Mucosa of gallbladder (tissue), 1 donor: ENCODE data around the gene NPHP4. TPM values are rescaled to one million over a fixed set of nuclear protein-coding genes. Genes with fewer than 3 reads are reported as not detected.
"Not testable (repeated sequence)": the region's sequence is repeated elsewhere in the genome, so short reads cannot be mapped to it uniquely, and the experiment has no call there.

Experiments used
- DNase-seq: peaks from one replicate; pipeline ENCODE4 v3.0.0-alpha.2; 2020; ENCODE audit warnings: low spot score
- total RNA-seq: library from RNA; stranded (reverse); gene quantifications from one replicate; pipeline ENCODE4 v1.2.1, GENCODE V29; 2021
- donor health status: DM: no; HTN: no; CAD: no.

The NPHP4 gene
- total RNA-seq, 1 donor from 2014 or later = 20.6 TPM

DNA sequence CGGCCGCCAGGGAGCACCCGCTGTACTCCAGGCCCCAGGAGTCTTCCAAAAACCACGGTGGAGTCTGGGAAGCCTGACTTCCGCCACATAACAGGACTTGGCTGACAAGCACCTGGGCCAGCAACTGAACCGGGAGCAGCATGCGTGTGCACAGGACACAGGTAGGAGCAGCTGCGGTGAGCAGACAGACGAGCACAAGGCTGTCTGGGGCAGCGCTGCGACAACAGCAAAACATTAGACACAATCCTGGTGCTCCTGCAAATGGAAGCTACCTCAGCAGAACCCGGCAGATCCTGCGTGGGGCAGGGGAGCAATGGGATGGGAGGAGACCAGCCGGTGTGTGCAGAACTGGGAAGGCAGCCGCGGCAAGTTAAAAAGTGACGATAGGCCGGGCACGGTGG, 80.4 kb downstream of the NPHP4 start:
- DNase-seq = no peak

DNA sequence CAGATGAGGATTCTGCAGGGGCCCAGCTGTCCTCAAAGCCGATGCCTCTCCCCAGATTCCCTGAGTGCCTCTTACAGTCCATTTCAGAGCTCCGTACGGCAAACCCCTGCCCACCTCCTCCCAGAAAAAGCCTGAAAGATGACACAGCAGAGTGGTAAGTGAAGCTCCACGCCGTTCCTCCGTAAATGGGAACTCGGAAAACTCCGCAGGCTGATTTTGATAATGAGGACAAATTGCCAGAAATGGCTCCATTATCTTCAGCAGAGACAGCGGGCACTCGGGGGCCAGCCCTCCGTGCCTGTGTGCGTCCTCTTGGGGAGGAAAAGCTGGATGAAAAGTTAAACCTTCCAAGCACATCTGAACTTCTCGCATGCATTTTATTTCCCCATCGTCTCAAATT, 81.1 kb downstream of the NPHP4 start:
- no peak for DNase-seq

DNA sequence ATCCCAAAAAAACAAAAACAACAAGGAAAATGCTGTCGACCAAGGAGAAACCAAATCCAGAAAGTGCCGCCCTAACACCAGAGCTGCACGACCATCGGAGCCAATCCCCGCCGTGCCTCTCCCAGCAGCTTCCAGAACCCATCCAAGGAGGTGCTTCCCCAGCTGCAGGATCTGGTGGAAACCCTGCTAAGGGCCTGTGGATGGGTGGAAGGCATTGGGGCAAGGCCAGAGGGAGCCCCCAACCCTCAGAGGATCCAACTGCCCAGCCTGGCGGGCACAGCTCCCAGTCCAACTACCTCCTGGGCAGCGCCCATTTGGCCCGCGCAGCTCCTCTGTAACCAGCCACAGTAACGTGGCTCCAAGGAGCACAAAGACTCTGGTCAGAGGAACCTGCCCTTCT, 81.6 kb downstream of the NPHP4 start:
- DNase-seq = no peak

DNA sequence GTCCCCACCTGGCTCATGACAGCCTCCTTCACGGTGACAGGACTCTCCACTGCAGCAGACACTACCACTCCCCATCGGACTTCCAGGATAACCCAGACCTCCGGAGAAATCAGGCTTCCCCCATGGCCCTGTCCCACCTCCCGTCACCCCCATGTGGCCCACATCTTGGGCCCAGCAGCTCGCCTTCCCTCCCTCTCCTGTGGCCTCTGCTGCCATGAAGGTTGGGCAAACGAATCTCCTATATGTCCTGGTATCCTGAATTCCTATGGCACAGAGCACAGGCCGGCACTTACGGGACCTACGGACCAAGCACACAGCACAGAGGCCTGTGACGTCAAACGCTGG, 82.0 kb downstream of the NPHP4 start:
- DNase-seq = no peak

DNA sequence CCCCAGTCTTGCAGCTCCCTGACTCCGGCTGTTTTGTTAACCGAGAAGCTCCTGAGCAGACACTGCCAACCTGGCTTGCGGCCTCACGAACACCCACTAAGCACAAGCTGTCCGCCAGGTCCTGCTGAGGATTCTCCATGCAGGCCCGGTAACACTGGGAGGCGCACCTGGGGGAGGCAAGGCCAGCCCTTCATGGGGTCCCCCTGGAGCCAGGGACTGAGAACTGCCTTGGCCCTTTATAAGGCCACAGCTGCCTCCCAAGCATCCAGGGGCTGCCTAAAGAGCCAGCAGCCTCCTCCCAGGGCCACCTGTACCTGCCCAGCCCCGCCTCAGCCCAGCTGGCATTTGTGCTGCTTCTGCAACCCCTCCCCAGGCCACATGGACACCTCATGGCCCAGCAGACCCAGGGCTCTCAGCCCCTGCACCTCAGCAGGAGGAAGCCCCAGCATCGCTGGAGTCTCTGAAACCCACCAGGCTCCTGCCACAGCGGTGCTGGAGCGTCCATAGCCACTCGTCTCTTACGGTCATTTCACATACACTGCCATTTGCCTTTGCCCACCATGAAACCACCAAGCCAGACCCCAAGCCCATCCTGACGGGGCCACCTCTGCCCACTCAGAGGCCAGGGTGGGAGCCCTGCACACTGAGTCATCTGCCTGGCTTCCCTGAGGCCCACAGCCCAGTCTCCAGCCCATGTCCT, 82.5 kb downstream of the NPHP4 start:
- no peak for DNase-seq

DNA sequence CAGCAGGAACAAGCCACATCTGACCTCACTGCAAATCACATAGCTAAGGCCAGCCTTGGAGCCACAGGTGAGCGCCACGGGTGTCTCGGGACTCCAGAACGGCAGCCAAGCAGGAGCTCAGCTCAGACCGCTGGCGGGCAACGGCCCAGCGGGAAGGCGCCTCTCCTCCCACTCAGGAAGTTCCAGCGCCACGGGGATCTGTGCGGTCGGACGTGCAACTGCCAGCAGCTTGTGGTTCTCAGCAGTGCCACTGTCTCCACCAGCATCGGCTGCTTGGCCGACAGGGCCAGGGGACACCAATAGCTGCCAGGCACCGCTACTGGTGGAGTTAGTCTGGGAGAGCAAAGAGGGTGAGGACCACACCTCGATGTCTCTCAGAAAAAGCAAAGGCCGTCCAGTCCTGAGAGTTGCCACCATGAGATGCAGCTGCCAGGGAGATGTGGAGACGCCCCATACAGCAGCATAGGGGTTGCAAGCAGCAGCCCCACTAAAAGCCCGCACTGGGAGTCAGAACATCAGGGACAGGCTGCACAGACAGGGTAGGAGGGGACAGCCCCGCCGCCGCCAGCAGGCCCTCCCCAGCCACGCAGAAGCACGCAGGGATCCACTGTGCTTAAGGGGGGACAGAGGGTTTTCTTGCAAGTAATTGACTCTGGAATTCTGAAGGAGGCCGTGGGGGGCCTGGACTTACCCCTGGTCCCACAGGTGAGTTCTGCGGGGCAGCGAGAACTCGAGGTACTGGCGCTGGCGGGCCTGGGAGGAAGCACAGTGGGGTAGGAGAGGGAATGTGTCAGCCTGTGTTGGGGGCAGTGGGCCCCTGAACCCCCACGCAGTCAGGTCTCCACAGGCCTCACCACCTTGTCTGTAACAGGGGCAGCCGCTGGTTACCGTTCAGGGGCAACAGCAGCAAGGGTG, 83.5 kb downstream of the NPHP4 start:
- DNase-seq = no peak

DNA sequence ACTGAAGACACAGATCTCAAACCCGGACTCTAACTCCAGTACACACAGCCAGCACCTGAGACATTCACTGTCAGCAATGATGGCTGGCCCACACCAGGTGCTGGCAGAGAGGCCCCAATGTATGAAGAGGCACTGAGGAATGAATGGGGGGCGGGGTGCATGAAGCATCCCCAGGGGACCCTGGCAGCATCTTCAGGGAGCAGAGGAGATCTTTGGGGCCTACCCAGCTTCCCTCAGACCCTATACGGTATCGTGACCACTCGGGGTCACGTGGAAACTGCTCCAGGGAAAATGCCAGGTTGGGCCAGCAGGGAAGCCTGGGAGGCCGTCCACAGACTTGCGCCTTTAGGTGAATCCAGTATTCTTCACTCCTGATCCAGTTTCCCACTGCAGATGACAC, 84.3 kb downstream of the NPHP4 start:
- DNase-seq = no peak

DNA sequence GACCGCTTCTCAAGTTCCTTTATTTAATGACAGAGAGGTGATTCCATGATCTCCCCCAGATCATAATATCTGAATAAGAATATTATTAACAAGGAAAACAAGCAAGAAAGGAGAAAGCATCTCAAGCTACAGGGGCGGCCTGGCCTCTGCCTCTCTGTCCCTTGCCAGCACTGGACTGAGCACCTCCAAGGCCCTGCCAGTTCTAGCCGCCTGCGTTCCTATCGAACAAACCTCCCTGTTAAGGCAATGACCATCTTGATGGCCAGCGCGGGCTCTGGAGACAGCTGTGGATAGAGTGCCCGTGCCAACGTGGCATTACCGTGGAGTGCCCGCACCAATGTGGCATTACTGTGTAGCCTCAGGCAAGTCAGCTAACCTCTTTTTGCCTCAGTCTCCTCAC, 84.8 kb downstream of the NPHP4 start:
- no peak for DNase-seq

DNA sequence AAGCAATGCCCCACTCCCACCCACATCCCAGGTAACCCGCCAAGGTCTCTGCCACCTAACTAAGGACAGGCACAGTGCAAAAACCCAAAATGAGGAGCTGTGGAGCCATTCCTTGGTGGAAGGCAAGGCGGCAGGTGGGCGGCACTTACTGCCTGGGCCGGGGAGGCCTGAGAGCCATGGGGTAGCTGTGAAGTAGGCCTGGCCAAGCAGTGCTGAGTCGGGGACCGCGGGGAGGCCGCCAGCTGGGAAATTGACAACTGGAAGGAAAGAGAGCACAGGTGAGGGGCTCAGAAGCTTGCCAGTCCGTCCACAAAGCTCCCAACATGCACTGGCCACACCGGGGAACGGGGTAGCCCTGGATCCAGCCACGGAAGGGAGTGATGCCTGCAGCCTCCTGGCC, 85.3 kb downstream of the NPHP4 start:
- DNase-seq = no peak

DNA sequence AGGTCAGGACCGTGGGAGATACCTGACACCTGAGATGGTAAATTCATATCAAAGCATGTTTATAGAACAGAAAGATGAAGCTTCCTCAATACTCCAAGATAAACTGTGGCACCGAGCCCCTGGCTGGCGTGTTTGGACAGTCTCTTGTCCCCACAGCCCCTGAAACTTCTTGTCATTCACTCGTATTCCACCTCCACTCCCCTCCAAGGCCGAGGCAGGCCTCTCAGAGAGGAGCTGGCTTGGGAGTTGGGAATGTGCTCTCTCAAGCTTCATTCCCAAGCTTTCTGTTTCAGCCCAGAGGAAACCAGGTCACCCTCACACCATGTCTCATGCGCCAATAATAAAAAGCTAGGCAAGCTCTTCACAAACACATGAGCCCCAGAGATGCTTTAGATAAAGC, 86.1 kb downstream of the NPHP4 start:
- no peak for DNase-seq

DNA sequence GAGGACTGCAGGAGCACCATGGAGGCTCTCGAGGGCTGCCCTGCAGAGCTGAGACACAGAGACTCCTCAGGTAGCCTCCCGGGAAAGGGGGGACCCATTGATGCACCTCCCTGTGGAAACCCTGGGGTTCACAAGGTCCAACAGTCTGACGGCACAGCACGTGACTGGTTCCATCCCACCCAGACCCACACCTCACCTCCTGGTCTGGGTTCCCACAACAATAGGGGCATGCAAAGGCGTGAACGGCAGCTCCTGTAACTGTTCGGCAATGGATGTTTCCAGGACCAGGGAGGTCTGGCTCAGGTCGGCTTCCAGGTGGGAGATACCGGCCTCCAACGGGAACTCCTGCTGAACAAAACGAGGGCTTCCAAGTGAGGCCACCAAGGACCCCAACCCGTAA, 86.8 kb downstream of the NPHP4 start:
- DNase-seq = no peak

DNA sequence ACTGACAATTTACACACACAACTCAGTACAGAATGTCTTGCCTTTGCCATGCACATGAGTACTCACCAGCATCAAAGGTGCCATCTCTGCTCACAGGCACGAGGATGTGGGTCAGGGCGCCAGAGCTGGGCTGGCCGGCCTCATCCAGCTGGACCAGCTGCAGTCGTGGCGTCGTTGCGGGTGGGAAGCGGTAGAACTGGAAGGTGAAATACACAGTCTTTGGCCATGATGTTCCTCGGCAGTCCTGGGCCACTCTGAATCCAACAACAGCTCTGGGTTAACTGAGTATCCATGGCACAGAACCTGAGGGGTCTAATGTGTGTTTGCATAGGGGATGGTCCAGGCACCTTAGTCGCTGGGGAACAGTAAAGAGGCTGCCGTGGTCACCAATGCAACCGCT, 87.7 kb downstream of the NPHP4 start:
- no peak for DNase-seq

DNA sequence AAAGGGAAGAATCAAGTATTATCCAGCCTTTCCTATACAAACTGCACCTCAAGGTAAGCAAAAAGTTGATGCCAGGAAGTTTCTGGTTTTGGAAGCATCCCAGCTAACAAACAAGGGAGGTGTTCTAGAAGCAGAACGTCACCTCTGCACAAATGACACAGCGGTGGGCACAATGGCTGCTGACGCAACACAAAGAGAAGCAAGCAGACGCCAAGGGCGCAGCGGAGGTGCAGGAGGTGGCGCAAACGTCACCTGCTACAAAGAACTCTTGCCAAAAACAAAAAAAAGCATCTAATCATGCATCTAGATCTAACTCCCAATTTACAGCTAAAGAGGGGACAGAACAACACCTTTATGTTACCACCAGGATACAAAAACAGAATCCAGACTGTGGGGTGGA, 88.5 kb downstream of the NPHP4 start:
- DNase-seq = no peak

DNA sequence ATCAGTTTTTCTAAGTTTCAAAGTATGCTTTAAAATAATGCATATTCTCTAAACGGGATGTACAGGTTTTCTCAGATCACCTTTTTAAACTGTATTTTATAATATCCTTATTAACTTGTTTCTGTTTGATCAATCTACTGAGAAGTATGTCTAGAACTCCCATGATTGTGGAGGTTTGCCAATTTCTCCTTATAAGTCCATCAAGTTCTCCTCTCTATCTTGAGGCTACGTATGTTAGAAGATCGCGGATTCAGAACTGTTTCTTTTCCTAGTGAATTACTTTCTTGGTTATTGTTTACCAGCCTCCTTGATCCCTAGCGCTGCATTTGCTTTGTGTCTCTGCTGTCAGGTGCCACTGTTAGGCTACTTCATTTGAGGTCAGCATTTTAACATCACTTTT, 89.2 kb downstream of the NPHP4 start:
- no peak for DNase-seq

DNA sequence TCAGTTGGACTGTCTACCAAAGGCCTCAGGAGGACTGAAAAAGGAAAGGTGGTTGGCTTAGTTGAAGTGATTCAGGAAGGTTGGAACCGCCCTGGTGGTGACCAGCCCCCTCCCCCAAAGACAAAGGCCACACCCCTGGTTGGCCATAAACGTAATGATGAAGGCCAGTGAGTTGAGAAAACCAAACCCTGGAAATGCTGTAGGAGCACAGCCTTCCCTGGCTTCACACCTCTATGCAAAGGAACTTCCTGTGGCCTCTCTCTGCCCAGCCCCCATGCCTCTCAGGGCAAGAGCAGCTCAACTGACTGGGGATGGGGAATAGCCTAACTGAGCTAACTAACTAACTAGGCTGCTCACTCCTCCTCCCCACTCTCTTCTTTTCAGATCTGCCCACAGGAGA, 90.4 kb downstream of the NPHP4 start:
- no peak for DNase-seq

DNA sequence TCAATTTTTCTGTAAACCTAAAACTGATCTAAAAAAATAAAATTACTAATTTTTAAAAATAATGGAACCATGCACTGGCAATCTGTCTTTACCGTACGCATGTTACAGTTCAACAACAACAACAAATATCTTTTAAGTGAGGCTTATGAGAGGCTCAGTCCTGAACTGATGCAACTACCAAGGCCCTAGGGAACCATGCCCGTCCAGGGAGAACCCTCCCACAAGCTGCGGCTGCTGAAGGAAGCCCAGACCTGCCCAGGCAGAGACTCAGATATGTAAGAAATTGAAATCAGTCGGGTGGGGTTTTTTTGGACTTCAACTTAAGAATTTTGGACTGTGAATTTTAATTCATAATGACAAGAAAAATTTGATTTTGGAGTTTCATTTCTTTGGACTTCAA, 91.1 kb downstream of the NPHP4 start:
- DNase-seq = no peak

DNA sequence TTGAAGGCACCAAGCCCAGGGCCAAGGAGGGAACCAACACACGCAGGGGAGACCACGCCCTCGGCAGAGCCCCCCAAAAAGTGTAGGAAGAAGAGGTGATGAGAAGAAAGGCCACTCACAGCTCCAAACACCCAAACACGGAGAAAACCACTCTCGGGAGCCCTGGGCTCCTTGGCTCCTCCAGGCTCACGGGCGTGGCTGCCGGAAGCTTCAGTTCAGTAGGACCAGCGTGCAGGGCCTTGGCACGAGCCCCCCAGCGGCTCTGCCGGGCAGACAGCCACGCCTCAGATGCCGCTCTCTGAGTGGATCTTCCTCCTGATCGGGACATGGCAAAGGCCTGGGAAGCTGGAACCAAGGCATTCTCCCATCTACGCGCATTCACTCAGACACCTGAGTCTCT, 94.0 kb downstream of the NPHP4 start:
- DNase-seq = no peak

DNA sequence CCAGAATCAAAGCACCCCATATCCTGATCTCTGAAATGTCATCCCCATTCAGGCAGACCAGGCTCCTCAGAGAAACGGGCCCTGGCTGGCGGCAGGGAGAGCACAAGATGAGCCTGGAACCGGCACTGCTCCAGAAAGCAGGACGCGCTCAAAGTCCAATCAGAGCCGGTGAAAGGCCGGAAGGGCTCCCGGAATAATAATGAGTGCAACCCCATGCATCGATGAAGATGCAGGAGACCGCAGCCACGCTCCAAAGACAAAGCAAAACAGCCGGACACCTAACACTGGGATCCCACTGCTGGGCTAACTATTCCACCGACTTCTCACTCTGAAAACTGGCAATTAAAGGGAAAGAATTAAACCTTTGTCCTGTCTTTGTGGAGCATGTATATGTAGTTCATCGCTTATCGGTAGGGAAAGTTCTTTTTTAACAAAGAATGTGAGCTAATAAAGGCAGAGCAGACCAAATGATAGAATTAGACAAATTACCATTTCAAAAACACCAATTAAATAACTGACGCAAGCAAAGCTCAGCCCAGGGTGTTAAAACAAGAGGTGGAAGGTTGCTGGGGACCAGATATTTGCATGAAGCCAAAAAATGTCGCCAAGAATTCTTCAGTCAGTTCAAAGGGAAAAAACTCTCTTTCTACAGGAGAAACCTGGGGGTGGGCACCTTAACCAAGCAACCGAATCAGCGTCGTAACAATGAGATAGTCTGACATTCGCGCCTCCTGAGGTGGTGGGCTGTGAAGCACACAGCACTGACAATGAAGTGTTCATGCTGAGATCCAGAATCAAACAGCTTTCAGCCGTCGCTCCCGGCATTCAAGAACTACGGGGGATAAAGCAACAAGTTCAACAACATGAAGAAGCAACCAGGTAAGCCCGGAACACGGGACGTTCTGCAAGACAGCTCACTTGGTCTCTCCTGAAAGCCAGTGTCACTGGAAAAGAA, 95.2 kb downstream of the NPHP4 start:
- DNase-seq = peak; percentile 41

DNA sequence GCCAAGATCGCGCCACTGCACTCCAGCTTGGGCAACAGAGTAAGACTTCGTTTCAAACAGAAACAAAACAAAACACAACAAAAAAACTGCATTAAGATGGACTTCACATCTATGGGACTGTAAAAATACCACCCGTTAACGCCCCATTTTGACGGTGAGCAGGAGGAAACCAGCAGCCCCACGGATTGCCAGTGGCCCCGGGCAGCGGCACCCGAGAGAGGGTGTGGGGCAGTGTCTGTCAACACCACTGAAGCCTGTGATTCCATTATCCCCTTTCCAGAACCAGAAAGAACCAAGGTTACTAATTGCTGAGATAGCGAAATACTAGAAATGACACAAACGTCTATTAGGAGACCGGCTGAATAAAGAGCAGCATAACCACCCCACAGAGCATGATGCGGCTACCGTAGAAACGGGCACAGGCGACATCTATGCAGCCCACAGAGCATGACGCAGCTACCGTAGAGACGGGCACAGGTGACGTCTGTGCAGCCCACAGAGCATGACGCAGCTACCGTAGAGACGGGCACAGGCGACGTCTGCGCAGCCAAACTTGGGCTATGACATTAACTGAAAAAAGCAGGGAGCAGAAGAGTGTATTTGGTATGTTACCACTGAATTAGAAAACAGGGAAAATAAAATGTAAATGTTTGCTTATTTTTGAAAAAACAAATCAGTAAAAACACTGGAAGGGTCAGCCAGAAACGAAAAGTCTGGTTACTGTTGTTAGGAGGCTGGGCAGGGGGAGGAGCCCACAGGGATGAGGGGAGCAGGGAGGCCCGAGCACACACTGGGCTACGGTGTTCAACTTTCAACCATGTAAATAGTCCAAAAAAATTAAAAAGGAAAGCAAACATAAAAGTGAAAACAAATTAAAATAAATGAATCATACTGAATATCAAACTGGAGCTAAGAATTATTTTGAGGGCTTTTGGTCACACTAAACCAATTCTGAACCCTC, 96.5 kb downstream of the NPHP4 start:
- no peak for DNase-seq

DNA sequence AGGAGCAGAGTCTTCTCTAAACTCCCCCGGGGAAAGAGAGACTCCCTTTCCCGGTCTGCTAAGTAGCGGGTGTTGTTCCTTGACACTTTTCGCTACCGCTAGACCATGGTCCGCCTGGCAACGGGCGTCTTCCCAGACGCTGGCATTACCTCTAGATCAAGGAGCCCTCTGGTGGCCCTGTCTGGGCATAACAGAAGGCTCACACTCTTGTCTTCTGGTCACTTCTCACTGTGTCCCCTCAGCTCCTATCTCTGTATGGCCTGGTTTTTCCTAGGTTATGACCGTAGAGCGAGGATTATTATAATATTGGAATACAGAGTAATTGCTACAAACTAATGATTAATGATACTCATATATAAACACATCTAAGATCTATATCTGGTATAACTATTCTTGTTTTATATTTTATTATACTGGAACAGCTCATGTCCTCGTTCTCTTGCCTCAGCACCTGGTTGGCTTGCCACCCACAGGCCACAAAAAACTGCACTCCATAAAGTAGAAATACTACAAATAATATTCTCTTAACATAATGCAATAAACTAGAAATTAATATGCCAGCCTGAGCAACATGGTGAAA, 98.4 kb downstream of the NPHP4 start:
- DNase-seq = not testable (repeated sequence)

DNA sequence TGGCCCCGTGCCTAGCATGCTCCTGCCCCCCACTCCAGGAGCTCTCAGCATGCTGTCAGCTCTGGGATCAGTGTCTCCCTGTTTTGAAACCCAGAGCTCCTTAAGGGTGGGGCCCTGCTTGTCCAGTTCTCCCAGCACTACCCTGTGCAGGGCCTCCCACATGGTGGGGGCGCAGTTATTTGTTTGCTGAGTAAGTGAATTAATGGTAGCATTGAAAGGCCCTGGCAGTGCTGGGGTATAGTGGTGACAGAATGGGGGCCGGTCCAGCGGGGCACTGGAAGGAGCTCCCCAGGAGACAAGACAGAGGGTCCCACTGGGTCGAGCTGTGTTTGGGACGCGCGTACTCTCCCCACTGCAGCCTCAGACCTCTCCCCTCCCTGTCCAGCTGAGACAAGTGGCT, 99.9 kb downstream of the NPHP4 start:
- no peak for DNase-seq
